ENCODE measurements around the gene BCL2A1.
"Not testable (repeated sequence)": the region's sequence is repeated elsewhere in the genome, so short reads cannot be mapped to it uniquely, and the experiment has no call there.

The BCL2A1 gene

GRCh38 chr15:79960502-79961212, 10.3 kb downstream of the BCL2A1 start:
- no peak for DNase-seq

- no peak for DNase-seq
Measured at GRCh38 chr15:79957741-79958140, 13.3 kb downstream of the BCL2A1 start.

GRCh38 chr15:79956354-79956939, 14.5 kb downstream of the BCL2A1 start:
- no peak for DNase-seq

GRCh38 chr15:79954661-79955060, 16.3 kb downstream of the BCL2A1 start:
- no peak for DNase-seq

GRCh38 chr15:79953951-79954444, 17.0 kb downstream of the BCL2A1 start:
- no peak for DNase-seq

- no peak for DNase-seq
Measured at GRCh38 chr15:79952329-79952728, 18.7 kb downstream of the BCL2A1 start.

- no peak for DNase-seq
Measured at GRCh38 chr15:79950247-79950646, 20.7 kb downstream of the BCL2A1 start.

- DNase-seq = no peak
Measured at GRCh38 chr15:79948761-79949160, 22.2 kb downstream of the BCL2A1 start.

- no peak for DNase-seq
Measured at GRCh38 chr15:79948095-79948695, 22.8 kb downstream of the BCL2A1 start.

GRCh38 chr15:79947009-79947408, 24.0 kb downstream of the BCL2A1 start:
- DNase-seq = no peak

- no peak for DNase-seq
Measured at GRCh38 chr15:79944622-79945021, 26.4 kb downstream of the BCL2A1 start.

- no peak for DNase-seq
Measured at GRCh38 chr15:79943820-79944219, 27.2 kb downstream of the BCL2A1 start.

- DNase-seq = no peak
Measured at GRCh38 chr15:79942741-79943481, 28.1 kb downstream of the BCL2A1 start.

GRCh38 chr15:79939399-79939798, 31.6 kb downstream of the BCL2A1 start:
- no peak for DNase-seq

GRCh38 chr15:79938143-79938542, 32.9 kb downstream of the BCL2A1 start:
- no peak for DNase-seq

- not testable (repeated sequence) for DNase-seq
Measured at GRCh38 chr15:79935556-79936201, 35.3 kb downstream of the BCL2A1 start.

GRCh38 chr15:79933231-79933630, 37.8 kb downstream of the BCL2A1 start:
- no peak for DNase-seq

- no peak for DNase-seq
Measured at GRCh38 chr15:79932447-79932846, 38.5 kb downstream of the BCL2A1 start.

GRCh38 chr15:79930516-79930915, 40.5 kb downstream of the BCL2A1 start:
- no peak for DNase-seq

GRCh38 chr15:79929412-79929811, 41.6 kb downstream of the BCL2A1 start:
- no peak for DNase-seq

- not testable (repeated sequence) for DNase-seq
Measured at GRCh38 chr15:79926116-79926515, 44.9 kb downstream of the BCL2A1 start.

Measured in nucleus accumbens (tissue), 56 donors.